Vagina (tissue), 2 donors: ENCODE results near the gene P2RX6.

ENCODE experiments used
- CTCF ChIP-seq, 3 experiments: fragments of 450-650 bp in 2 of 3; fragments of 200-600 bp in 1 of 3; sonication (generic) in 1 of 3; IDR thresholded peaks; one replicate each; pipeline ENCODE4 v1.5.1; 2017 to 2019; ENCODE audit warnings: antibody characterized with exemption in 3 of 3, mild to moderate bottlenecking in 2 of 3, moderate library complexity in 2 of 3
- POLR2A ChIP-seq, 2 donors: fragments of 450-650 bp; IDR thresholded peaks; one replicate each; pipeline ENCODE4 v1.6.1; 2017; ENCODE audit warnings: antibody characterized with exemption in 2 of 2, mild to moderate bottlenecking in 2 of 2, moderate library complexity in 2 of 2

- peak in 1 of 3 experiments; percentile 7 for TF ChIP-seq CTCF (IDR thresholded peaks at IDR 0.05)
- peak in 1 of 2 donors; percentile 71 for TF ChIP-seq POLR2A (IDR thresholded peaks at IDR 0.05)
These were observed 13.2 kb upstream of the P2RX6 start, which contains the start of gene THAP7 for GRCh38 chr22:21001601-21002325.
